Right ventricle myocardium inferior (tissue), 1 donor: ENCODE results near the gene ARG2. TPM values are rescaled to one million over a fixed set of nuclear protein-coding genes. Genes with fewer than 3 reads are reported as not detected.
"Not testable (repeated sequence)": the region's sequence is repeated elsewhere in the genome, so short reads cannot be mapped to it uniquely, and the experiment has no call there.

Experiments
- ATAC-seq: fragments of 200-7000 bp; cut with Tn5 transposase; one replicate; pipeline ENCODE4 v1.9.1; 2020; ENCODE audit warnings: mild to moderate bottlenecking, moderate library complexity
- DNase-seq: peaks from one replicate; pipeline ENCODE4 v3.0.0; 2021; ENCODE audit errors: missing footprints
- intact Hi-C: fragments of 100-400 bp; cut with DNase I; formaldehyde crosslinking; loops from one replicate; pipeline ENCODE4 v1.11.0; 2022
- total RNA-seq: library from RNA; stranded (reverse); fragmentation: NEBNext Ultra II Directional; extraction: Animal tissue kit (Norgen Biotek cat#: 25700); gene quantifications from one replicate; pipeline ENCODE4 v1.2.1, GENCODE V29; 2021
- donor health status: DM: no; HTN: yes; CAD: no; lungs with severe emphysema.

The ARG2 gene
- total RNA-seq, 1 donor from 2014 or later, result 1.3 TPM

- intact Hi-C loops, result no loop called here
Measured at GRCh38 chr14:67623114-67623513, 3.4 kb downstream of the ARG2 start.

DNA sequence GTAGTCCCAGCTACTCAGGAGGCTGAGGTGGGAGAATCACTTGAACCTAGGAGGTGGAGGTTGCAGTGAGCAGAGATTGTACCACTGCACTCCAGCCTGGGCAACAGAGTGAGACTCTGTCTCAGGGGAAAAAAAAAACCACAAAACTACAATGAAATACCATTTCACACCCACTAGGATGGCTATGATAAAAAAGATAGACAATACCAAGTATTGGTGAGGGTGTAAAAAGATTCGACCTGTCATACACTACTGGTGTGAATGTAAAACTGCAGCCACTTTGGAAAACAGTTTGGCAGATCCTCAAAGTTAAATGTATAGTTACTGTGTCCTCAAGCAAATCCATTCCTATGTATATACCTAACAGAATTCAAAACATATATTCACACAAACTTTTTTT lies 6.4 kb downstream of the ARG2 start:
- DNase-seq, intact Hi-C loops, ATAC-seq: not testable (repeated sequence)

More at GRCh38 chr14:67623114-67623513, 3.4 kb downstream of the ARG2 start:
- ATAC-seq (no peak), DNase-seq (no peak)

GRCh38 chr14:67627519-67627918 lies 7.8 kb downstream of the ARG2 start:
- ATAC-seq (no peak), DNase-seq (no peak)
- intact Hi-C loops, result no loop called here

- ATAC-seq (no peak), DNase-seq (no peak)
- intact Hi-C loops, result no loop called here
Measured at GRCh38 chr14:67630186-67630585, 10.5 kb downstream of the ARG2 start.

DNA sequence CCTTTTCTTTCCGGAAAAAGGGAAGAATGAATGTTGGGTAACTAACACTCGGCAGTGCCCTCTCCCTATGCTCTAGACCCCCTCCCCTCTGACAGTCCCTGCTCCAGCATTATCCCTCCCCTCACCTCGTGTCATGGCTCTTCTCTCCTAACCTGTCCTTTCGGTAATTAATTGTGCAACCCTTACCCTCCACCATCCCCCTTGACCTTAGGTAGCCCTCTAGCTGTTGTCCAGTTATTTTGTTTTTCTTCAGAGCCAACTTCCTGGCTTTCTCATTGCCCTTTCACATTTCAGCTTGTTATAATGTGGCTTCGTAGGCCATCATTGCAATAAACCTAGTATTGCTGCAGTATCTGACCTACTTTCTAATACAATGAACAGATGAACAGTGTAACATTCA lies 11.2 kb downstream of the ARG2 start:
- ATAC-seq, result no peak
- DNase-seq, result no peak
- intact Hi-C loops, result no loop called here

- intact Hi-C loops, result no loop called here
- DNase-seq (no peak), ATAC-seq (no peak)
Measured at GRCh38 chr14:67633451-67634147, 13.9 kb downstream of the ARG2 start.

- ATAC-seq (peak; percentile 74), DNase-seq (no peak)
- intact Hi-C loops, result no loop called here
Measured at GRCh38 chr14:67636361-67636919, 16.7 kb downstream of the ARG2 start.

- intact Hi-C loops, result no loop called here
- ATAC-seq, result no peak
- no peak for DNase-seq
Measured at GRCh38 chr14:67638642-67639041, 18.9 kb downstream of the ARG2 start.

DNA sequence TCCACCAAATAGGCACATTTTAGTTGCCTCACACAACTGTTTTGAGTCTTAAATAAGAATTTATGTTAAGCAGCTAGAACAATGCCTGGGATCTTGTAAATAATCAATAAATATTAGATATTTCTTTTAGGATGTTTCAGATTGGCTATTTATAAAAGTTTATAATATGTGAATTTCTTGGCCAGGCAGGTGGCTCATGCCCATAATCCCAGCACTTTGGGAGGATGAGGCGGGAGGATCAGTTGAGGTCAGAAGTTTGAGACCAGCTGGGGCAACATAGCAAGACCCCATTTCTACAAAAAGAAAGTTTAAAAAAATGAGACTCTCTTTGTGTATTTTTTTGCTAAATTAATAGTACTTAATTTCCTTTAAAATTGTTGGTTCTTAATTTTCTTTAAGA lies 21.8 kb downstream of the ARG2 start:
- ATAC-seq, result no peak
- no peak for DNase-seq
- intact Hi-C loops, result no loop called here

GRCh38 chr14:67641902-67642749 lies 22.4 kb downstream of the ARG2 start:
- intact Hi-C loops, result no loop called here
- ATAC-seq (no peak), DNase-seq (no peak)

DNA sequence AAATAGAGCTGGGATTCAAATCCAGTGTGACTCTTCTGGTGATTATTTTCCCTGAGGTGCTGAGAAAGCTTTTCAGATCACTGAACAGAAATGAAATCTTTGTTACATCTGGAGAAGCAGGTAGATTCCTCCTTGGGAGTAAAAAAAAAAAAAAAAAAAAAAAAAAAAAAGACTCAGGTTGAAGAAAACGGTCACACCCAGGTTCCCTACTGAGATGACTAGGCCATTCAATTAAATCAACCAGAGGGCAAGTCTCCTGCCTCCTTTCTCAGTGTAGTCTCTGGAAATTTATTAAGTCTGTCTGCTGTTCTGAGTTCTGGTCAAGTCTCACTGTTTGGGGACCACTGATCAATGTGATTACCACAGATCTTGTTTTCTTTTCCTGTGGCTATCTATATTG lies 24.0 kb downstream of the ARG2 start:
- intact Hi-C loops, result no loop called here
- ATAC-seq (no peak), DNase-seq (no peak)

- DNase-seq, result no peak
- intact Hi-C loops, result no loop called here
- ATAC-seq, result no peak
Measured at GRCh38 chr14:67644428-67644827, 24.7 kb downstream of the ARG2 start.

DNA sequence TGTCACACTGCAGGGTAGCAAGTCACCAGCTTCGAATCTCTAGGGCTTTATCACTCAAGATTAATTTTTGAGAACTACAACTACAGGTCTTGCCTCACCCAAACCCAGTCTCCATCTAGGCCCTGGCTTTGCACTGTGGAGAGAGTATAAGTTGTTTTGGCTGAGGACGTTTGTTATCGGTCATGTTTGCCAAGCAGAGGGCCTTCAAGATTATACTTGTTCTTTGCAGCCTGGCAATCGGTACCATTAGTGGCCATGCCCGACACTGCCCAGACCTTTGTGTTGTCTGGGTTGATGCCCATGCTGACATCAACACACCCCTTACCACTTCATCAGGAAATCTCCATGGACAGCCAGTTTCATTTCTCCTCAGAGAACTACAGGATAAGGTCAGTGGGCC lies 25.7 kb downstream of the ARG2 start:
- DNase-seq (no peak), ATAC-seq (peak; percentile 70)
- intact Hi-C loops, result no loop called here

DNA sequence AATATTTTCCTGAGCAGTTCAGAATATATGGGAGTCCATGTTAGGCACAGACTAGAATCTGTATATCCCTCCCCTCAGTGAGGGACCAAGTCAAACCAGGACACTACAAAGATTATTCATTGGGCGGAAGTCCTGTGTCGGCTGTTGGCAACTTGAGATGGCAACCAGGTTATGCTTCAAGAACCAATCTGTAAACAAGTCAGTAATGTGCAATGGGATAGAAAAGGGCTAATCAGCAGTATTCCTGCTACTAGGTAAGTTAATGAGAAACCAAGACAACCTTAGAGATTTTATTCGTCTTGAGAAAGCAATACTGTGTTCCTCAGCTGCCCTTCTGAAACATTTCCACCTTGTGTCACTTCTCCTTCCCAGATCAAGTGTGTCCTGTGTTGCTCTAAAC lies 26.4 kb downstream of the ARG2 start:
- DNase-seq (no peak), ATAC-seq (no peak)
- intact Hi-C loops, result no loop called here

DNA sequence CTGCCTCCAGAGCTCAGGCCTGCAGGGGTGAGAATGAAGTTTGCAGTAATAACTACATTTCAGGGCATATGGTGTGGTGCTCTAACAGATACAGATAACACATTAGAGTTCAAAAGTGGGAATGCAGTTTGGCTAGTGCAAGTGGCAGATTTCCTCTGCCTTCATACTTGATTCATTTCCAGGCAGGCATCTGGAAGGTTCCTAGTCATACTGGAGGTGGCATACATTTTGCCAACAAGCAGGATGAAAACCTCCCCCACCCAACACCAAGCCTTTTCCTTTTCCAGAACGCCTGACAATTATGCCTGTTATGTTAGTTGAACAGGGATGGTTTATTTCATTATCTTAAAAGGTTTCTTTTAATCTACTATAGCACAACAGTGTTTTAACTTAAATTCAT lies 30.4 kb downstream of the ARG2 start:
- ATAC-seq, result no peak

DNA sequence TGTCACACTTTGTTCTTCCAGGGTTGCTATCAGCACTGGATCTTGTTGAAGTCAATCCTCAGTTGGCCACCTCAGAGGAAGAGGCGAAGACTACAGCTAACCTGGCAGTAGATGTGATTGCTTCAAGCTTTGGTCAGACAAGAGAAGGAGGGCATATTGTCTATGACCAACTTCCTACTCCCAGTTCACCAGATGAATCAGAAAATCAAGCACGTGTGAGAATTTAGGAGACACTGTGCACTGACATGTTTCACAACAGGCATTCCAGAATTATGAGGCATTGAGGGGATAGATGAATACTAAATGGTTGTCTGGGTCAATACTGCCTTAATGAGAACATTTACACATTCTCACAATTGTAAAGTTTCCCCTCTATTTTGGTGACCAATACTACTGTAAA lies 31.0 kb downstream of the ARG2 start:
- no peak for DNase-seq
- ATAC-seq, result no peak

More for the DNA sequence above, 30.4 kb downstream of the ARG2 start:
- DNase-seq, result no peak
- intact Hi-C loops, result no loop called here

GRCh38 chr14:67652189-67652588 lies 32.5 kb downstream of the ARG2 start:
- DNase-seq, result no peak
- no peak for ATAC-seq
- intact Hi-C loops, result no loop called here

More for the DNA sequence above, 31.0 kb downstream of the ARG2 start:
- intact Hi-C loops, result no loop called here

DNA sequence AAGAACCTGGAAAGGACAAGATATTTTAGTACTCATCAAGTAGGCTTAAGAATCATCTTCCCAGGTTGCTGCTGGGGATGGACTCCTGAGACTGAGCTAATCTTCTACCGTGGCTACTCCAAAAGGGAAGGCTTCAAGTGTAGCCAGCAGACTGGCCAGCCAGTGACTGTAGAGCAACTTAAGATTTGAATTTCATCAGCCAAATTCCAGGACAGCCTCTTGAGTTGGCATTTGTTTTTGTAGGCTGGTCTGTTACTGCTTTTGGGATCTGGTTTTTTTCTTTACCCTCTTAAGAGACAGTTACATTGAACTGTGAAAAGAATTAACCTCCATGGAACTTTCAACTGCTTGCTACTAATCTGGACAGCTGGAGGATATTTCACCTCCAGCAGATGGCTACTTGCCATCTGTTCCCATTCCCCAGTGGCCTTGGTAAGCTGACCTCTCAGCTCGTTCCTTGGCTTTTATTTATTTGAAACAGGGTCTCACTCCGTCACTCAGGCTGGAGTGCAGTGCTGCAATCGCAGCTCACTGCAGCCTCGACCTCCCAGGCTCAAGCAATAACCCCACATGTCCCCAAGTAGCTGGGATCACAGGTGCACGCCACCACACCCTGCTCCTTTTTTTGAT lies 34.0 kb downstream of the ARG2 start:
- DNase-seq (no peak), ATAC-seq (no peak)
- intact Hi-C loops, result no loop called here

- intact Hi-C loops, result no loop called here
- DNase-seq (no peak), ATAC-seq (no peak)
Measured at GRCh38 chr14:67663633-67664032, 43.9 kb downstream of the ARG2 start.
